ENCODE measurements around the gene MACROD2.

DNA sequence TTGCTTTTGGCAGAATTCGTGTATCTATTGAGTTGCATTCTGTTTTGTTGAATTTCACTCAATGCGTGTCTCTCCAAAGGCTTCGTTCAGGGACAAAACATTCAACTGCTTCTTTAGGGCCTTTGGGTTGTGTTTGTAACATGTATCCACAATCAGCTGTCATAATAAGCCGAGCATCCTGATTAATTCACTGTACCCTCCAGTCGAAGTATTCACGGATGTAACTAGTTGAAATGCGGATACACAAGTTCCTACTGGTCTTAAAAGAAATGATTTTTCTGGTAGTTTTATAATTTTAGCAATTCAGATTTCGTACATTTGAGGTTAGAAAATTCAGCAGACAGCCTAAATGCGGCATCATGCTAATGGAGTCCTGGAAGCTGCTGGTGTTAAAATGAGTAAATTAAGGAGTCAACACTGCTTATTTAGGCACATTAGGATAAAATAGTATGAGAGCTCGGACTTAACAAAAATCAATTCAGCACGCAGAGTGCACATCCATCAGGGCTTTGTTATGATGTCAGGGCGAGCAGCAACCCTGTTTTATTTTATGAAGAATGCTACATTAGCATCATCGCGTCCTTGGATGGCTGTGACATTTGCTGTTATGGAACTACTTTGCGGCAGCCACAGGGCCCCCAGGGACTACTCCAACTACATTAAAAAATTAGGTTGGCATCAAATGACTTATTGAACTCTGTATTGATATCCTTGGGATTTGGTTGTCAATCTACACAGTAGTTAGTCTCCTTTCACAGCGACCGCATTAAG, 831.4 kb downstream of the MACROD2 start:
- TF ChIP-seq, protein P1, sequence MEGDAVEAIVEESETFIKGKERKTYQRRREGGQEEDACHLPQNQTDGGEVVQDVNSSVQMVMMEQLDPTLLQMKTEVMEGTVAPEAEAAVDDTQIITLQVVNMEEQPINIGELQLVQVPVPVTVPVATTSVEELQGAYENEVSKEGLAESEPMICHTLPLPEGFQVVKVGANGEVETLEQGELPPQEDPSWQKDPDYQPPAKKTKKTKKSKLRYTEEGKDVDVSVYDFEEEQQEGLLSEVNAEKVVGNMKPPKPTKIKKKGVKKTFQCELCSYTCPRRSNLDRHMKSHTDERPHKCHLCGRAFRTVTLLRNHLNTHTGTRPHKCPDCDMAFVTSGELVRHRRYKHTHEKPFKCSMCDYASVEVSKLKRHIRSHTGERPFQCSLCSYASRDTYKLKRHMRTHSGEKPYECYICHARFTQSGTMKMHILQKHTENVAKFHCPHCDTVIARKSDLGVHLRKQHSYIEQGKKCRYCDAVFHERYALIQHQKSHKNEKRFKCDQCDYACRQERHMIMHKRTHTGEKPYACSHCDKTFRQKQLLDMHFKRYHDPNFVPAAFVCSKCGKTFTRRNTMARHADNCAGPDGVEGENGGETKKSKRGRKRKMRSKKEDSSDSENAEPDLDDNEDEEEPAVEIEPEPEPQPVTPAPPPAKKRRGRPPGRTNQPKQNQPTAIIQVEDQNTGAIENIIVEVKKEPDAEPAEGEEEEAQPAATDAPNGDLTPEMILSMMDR (IDR thresholded peaks at IDR 0.05): no peak
- no peak for TF ChIP-seq POLR2A (IDR thresholded peaks at IDR 0.05)
- no peak for TF ChIP-seq POLR2AphosphoS5 (IDR thresholded peaks at IDR 0.05)
